ENCODE data around the gene RYR3.

The RYR3 gene

DNA sequence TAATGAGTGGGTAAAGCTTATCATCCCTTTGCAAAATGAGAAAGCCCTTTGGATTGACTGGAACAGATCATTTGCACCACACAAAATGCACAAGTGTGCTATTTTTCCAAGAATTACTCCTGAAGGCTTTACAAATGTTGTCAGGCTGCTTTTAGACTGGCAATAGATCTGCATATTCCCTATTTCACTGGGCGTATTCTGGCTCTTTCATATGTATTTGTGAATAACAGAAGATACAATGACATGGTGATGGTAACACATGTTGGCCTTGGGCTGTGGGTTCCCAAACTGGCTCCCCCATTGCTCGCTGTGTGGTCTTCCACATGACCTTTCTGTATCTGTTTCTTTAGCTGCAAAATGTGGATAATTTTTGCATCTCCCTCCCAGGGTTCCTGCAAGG lies 354.2 kb downstream of the RYR3 start:
- DNase-seq = no peak

GRCh38 chr15:33670567-33670966 lies 359.8 kb downstream of the RYR3 start:
- no peak for DNase-seq

DNA sequence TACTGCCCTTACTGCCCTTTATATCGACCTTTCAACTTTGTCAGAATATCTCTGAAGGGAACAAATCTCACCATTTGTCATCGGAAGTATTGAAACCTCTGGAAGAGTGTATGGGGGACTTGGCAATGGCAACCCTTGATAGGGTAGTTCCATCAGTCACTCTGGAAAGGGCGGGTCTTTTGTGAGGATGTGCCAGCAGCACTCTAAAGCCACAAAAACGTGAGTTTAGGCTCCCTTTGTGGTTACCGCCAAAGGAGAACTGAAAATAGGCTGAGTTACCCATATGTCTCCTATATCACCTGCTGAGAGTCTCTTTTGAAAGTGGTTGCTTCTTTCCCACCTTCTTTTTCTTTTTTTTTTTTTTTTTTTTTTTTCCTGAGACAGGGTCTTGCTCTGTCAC lies 360.7 kb downstream of the RYR3 start:
- no peak for DNase-seq

GRCh38 chr15:33675246-33675645 lies 364.5 kb downstream of the RYR3 start:
- peak; percentile 39 for DNase-seq

DNA sequence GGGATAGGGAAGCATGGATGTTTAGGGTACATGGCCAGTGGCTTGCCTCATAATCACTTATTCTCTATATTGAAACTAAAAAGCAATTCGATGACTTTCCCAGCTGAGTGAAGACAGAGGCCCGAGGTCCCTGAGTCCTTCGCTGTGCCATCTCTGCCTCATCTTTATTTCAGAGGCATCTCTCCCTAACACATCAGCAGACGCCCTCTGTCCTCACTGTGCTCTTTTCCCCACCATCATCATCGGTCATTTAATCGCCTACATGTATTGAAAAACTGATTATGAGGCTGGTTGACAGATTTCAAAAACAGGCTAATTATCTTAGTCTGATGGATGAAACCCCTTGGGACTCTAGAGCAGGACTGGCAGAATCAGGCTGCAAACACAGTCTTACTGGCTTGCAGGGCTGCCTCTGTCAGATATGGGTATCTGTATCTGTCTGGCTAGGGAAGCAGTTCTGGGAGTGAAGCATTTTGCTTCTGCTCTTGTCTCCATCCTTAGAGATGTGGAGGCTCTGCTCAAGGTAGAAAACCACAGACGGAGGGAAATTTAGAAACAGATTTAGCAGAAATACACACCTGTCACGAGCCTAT lies 366.6 kb downstream of the RYR3 start:
- no peak for DNase-seq

GRCh38 chr15:33678176-33678575 lies 367.4 kb downstream of the RYR3 start:
- DNase-seq = no peak

DNA sequence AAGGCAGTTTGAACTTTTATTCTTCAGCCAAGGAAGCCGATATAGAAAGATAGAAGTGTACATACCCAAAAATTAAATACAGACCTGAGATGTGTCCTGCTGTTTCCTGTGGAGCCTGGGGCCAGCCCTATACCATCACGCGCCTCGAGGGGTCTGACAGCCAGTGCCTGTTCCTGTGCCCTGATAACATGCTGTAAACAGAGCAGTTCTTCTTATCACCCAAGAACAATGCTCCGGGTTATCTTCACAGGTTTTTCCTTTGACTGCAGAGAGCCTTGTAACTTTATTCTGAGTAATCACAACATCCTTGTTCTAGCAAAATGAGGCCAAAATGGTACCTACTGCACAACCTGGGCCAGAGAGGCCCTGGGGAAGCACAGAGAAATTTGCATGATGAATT lies 367.8 kb downstream of the RYR3 start:
- no peak for DNase-seq

GRCh38 chr15:33679061-33679460 lies 368.3 kb downstream of the RYR3 start:
- DNase-seq = no peak

DNA sequence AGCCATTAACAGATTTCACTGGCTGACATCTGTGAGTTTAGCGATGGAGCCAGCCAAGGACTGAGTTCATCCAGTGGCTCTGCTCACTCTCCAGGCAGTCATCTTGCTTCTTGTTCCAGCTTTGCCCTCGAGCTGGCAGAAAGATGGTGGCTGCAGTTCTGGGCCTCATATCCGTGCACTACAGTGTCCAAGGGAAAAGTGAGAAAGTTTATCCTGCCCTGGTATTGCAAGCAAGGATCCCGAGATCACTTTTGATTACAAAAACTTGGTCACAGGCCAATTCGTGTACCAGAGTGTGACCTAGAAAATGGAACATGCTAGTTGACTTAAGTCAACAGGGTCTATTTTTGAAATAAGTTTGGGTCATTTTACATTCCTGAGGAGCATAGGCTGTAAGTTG lies 369.6 kb downstream of the RYR3 start:
- DNase-seq = no peak

DNA sequence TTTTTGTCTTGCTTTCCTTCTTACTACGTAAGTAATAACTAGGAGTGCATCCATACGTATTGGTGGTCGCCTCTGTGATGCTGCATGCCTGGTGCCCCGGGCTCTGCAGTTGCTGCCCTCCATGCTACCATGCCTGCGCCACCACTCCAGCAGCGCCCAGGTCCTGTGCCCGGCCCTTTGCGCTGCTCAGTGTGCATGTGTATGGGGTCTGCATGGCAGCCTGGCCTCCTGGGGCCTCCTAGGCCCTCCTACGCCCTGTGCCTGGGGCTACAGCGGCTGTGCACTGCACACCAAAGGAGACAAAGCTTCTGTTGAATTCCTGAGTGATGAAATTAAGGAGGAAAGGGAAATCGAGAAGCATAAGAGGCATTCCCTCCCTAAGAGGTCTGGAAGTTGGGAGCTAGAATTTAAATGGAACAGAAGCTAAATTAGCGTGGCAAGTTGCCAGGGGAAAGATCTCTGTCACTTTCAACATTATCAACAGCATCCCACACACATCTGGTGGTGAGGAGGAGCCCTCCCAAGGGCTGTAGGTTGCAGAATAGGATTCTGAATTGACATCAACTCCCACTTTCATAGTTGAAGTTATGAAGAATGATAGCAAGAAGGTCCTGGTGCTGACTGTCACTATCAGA lies 382.5 kb downstream of the RYR3 start:
- no peak for DNase-seq

- no peak for DNase-seq
These were observed 387.4 kb downstream of the RYR3 start for GRCh38 chr15:33698126-33698525.

GRCh38 chr15:33699145-33699544 lies 388.4 kb downstream of the RYR3 start:
- DNase-seq = no peak

GRCh38 chr15:33699691-33700447 lies 389.1 kb downstream of the RYR3 start:
- no peak for DNase-seq

DNA sequence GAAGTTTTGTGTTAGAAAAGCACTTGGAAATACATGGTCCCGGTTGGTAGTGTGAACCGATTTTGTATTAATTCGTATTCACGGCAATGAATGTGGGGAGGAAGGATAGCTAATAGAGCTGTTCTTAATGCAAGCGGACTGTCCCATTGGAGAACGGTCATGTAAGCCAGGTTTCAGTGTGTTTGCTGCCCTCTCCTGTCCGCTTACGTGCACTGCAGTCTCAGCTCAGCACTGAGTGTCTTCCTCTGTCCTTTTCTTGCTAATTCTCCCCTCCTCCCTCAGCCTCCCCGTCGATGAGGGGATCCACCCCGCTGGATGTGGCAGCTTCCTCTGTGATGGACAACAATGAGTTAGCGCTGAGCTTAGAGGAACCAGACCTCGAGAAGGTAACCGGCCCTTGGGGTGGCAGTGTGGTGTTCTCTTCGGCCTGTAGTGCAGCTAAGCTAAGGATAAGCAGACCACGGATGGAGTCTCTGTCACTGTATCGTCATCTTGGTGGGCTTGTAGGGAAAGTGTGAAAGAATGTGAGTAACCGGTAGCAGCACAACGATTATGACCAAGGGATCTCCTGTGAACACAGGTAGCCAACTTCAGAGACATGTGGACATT lies 390.0 kb downstream of the RYR3 start:
- DNase-seq = peak; percentile 34

- no peak for DNase-seq
These were observed 390.5 kb downstream of the RYR3 start for GRCh38 chr15:33701304-33701696.

GRCh38 chr15:33706173-33706572 lies 395.4 kb downstream of the RYR3 start:
- no peak for DNase-seq

GRCh38 chr15:33710748-33711147 lies 400.0 kb downstream of the RYR3 start:
- DNase-seq = no peak

DNA sequence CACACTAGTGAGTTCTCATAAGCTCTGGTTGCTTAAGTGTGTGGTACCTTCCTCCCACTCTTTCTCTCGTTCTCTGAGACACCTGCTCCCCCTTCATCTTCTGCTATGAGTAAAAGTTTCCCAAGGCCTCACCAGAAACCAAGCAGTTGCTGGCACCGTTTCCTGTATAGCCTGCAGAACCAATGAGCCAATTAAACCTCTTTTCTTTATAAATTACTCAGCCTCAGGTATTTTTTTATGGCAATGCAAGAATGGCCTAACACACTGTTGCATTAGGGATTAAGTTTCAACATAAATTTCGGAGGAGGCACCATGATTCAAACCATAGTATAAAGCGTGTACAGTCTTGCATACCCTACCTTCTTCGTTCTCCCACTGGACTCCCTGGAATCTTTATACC lies 405.3 kb downstream of the RYR3 start:
- DNase-seq = no peak

- no peak for DNase-seq
These were observed 410.2 kb downstream of the RYR3 start for GRCh38 chr15:33720952-33721351.

GRCh38 chr15:33722005-33722672 lies 411.4 kb downstream of the RYR3 start:
- no peak for DNase-seq

DNA sequence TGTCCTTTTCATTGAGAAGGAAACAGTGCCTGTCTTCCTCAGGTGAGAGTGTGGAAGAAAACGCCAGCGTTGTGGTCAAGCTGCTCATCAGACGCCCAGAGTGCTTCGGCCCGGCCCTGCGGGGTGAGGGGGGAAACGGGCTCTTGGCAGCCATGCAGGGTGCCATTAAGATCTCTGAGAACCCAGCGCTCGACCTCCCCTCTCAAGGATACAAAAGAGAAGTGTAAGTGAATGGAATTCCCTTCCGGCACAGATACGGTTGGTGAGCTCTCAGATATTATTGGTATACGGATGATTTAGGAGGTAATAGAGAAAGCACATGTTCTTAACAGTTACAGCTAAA lies 411.9 kb downstream of the RYR3 start:
- no peak for DNase-seq

- no peak for DNase-seq
These were observed 413.7 kb downstream of the RYR3 start for GRCh38 chr15:33724321-33725036.

DNA sequence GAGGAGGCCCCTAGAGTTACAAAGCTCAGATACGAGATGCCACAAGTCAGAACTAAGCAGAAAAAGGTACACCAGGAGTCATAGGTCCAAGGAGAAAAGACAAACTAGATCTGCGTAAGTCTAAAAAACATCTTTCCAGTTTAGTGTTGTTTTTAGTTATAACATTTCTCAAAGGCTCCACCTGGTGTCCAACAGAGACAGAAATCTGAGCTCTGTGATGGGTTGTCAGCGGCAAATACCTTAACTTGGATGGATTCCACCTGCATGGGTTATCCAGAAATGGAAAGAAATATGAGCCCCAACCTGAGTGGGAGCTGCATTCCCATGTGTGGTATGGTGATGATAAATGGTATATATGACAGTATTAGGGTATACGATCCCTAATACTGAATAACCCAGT lies 418.9 kb downstream of the RYR3 start:
- DNase-seq = no peak

Measured in NCI-H748 treated with DMSO at 0.1 percent for 48 hours (cell line).